GM13977 (cell line): ENCODE measurements around the gene NOB1.
"Not testable (repeated sequence)": the region's sequence is repeated elsewhere in the genome, so short reads cannot be mapped to it uniquely, and the experiment has no call there.

Experiments
- DNase-seq: peaks from one replicate; pipeline ENCODE4 v3.0.0; 2012; ENCODE audit warnings: low spot score
- CTCF ChIP-seq: IDR thresholded peaks from 2 replicates; pipeline ENCODE4 v1.5.1; 2012; ENCODE audit warnings: mild to moderate bottlenecking, control low read depth; ENCODE audit not compliant: insufficient read depth; ENCODE audit errors: extremely low read depth, missing control alignments
- in situ Hi-C: fragments of 300-500 bp; cut with MboI; formaldehyde crosslinking; loops from one replicate; pipeline ENCODE4 v1.12.0; 2022; ENCODE audit warnings: low sequenced_read_pairs, low pct_unique_long_range_greater_than_20kb, mixed read lengths, inconsistent platforms; ENCODE audit not compliant: unreplicated experiment

NOB1 gene

GRCh38 chr16:69762814-69763598 is 8.3 kb upstream of the NOB1 start:
- in situ Hi-C loops, result no loop called here
- TF ChIP-seq CTCF, result no peak
- DNase-seq, result peak; percentile 31

GRCh38 chr16:69761983-69762813 is 7.5 kb upstream of the NOB1 start, which contains the start of gene WWP2:
TSS of gene WWP2 (plus strand) at chr16:69762332. CDS start at chr16:69787011, 24,679 bp downstream.
- TF ChIP-seq CTCF, result no peak
- in situ Hi-C loops, result no loop called here
- DNase-seq, result peak; percentile 86

- DNase-seq, result not testable (repeated sequence)
- in situ Hi-C loops, result loop anchor here (10.0 kb wide), 1 partner anchor 363 kb away; no protein-coding TSS in a partner anchor
Measured at GRCh38 chr16:69757375-69757774, 2.6 kb upstream of the NOB1 start.

- DNase-seq, result no peak
- in situ Hi-C loops, result loop anchor here (10.0 kb wide), 1 partner anchor 362 kb away; no protein-coding TSS in a partner anchor
- TF ChIP-seq CTCF, result no peak
Measured at GRCh38 chr16:69756705-69757104, 2.0 kb upstream of the NOB1 start.

- in situ Hi-C loops, result loop anchor here (10.0 kb wide), 1 partner anchor 359 kb away; no protein-coding TSS in a partner anchor
- DNase-seq, result no peak
- TF ChIP-seq CTCF, result no peak
Measured at GRCh38 chr16:69754143-69754468, 620 bp downstream of the NOB1 start.

GRCh38 chr16:69748694-69749345 is 5.9 kb downstream of the NOB1 start:
- in situ Hi-C loops, result no loop called here
- DNase-seq, result no peak
- no peak for TF ChIP-seq CTCF
